ENCODE data around the gene ATP11A.
"Not testable (repeated sequence)": the region's sequence is repeated elsewhere in the genome, so short reads cannot be mapped to it uniquely, and the experiment has no call there.

The ATP11A gene

DNA sequence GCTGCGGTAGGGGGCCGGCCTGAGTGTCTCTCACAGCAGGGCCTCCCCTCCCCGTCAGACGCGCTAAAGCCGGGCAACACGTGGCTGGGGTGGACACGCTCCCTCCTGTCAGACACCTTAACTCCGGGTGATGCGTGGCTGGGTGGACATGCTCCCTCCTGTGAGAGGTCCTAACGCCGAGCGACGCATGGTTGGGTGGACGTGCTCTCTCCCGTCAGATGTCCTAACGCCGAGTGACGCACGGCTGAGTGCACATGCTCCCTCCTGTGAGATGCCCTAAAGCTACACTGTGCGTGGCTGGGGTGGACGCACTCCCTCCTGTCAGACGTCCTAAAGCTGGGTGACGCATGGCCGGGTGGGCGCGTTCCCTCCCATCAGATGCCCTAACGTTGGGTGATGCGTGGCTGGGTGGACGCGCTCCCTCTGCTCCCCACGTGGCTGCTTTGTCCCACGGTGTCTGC, 153.1 kb downstream of the ATP11A start:
- DNase-seq: no peak

DNA sequence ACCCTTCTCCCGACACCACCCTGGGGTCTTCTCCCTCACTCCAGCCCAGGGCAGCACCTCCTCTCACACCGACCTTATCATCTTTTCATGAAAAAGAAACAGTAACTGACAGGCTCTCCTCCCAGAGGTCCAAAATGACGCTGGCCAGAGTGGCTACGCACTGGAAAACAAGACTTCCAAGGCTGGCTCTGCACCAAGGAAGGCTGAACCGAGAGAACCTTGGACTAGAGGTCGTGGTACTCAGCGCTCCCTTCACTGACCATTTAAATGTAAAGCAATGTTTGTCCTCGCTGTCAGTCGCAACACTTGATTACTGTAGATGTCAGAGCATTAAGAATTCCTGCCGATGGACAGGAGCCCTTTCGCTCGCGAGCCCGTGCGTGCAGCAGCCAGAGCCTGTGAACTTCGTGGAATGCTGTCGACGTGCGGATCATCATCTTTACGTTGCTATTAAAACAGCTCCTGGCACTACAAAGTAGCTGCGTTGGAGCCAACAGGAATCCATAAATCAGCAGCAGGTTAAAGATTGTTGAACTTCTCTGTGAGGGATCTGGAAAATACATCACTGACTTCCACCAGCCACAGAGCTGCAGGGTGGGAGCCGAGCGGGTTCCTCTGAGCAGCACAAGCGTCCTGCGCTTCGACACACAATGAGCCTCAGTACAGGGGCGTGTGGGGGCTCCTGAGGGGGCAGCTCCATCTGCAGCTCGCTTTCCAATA, 153.7 kb downstream of the ATP11A start:
- DNase-seq: no peak

DNA sequence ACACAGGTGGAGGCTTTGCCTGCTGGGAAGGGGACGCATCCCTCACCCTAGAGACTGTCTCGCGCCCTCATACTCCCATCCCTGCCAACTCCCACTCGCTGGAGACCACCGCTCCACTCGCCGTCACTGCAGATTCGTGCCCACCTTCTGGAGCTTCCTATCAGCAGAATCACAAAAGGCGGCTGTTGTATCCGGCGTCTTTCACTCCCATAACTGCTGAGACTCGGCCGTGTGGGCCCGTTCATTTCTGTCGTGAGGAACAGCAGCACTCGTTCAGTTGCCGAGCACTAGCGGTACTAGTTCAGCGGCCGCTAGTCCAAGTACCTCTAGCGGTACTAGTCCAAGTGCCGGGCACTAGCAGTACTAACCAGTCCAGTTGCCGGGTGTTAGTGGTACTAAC, 154.6 kb downstream of the ATP11A start:
- DNase-seq: no peak

DNA sequence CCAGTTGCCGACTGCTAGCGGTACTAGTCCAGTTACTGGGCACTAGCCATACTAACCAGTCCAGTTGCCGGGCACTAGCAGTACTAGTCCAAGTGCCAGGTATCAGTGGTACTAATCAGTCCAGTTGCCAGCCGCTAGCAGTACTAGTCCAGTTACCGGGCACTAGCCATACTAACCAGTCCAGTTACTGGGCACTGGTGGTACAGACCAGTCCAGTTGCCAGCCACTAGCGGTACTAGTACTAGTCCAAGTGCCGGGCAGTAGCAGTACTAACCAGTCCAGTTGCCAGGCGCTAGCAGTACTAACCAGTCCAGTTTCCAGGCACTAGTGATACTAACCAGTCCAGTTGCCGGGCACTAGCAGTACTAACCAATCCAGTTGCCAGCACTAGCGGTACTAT, 155.0 kb downstream of the ATP11A start:
- DNase-seq: no peak

DNA sequence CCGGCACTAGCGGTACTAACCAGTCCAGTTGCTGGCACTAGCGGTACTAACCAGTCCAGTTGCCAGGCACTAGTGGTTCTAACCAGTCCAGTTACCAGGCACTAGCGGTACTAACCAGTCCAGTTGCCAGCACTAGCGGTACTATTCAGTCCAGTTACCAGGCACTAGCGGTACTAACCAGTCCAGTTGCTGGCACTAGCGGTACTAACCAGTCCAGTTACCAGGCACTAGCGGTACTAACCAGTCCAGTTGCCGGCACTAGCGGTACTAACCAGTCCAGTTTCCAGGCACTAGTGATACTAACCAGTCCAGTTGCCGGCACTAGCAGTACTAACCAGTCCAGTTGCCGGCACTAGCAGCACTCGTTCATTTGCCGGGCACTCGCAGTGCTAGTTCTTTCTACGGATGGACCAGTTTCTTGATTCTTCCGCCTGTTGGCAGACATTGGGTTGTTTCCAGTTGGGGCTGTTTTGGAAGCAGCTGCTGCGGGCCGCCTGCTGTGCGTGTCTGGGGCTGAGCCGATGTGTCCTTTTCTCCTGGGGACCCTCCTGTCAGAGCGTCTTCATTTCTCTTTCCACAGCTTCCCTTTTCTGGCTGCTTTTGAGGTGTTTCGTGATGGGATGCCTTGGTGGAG, 155.8 kb downstream of the ATP11A start:
- DNase-seq: no peak

DNA sequence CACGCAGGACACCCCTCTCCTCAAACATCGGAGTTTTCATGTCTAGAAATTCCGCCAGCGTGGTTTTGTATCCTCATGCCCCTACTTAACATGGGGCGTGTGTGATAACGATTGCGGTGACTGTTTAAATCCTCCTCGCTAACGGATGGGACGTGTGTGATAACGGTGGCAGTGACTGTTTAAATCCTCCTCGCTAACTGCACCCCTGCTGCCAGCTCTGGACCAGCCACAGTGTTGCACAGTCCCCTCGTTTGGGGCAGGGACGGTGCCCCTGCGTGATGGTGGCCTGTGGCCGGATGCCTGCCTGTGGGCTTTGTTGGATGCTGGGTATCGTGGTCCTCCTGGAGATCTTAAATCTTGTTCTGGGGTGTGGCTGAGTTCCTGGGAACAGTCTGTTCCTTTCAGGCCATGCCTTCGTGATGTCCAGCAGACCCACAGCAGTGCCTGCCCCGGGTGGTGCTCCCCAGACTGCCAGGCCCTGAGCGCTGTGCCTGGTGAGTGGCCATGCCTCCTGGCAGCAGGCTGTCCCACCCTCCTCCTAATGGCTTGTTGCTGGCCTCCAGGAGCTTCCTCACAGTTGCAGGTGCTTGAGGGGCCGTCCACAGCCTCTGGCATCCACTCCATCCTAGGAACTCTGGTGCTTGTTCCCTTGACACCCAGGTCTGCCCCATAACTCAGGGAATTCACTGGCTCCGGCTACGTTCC, 156.7 kb downstream of the ATP11A start:
- DNase-seq: no peak

DNA sequence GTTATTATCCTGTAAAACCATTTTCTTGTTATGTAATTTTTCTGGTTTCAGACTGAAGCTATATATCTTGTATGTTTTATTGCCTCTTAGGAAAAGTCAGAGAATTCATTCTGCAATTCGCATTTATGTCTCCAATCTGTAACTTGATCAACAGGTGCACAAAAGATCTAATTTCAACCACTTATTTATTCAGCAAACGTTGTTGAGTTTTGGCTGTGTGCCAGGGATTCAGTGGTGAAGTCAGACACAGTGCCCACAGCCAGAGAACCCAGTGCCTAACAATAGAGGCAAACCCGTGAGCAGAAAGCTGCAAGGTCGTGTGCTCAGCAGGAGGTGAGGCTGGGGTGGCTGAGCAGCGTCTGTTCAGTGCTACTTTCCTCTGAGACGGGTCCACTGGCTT, 159.7 kb downstream of the ATP11A start:
- no peak for DNase-seq

DNA sequence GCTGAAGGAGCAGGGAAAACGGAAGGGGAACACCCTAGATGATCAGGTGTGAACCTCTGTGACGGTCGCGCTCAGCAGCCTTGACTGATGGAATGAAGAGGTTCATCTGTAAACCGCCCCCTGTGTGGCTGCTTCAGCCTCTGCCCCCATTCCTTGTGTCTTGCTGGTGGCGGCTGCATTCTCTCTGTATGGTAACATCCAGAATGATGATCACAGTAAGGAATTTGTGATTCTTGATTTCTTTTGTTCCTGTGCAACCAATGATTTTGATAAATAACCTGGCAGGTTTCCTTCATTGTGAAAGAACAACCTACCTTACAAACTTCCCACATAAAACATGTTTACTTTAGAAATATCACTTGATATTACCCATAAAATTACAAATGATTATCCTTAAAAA, 160.4 kb downstream of the ATP11A start:
- no peak for DNase-seq

DNA sequence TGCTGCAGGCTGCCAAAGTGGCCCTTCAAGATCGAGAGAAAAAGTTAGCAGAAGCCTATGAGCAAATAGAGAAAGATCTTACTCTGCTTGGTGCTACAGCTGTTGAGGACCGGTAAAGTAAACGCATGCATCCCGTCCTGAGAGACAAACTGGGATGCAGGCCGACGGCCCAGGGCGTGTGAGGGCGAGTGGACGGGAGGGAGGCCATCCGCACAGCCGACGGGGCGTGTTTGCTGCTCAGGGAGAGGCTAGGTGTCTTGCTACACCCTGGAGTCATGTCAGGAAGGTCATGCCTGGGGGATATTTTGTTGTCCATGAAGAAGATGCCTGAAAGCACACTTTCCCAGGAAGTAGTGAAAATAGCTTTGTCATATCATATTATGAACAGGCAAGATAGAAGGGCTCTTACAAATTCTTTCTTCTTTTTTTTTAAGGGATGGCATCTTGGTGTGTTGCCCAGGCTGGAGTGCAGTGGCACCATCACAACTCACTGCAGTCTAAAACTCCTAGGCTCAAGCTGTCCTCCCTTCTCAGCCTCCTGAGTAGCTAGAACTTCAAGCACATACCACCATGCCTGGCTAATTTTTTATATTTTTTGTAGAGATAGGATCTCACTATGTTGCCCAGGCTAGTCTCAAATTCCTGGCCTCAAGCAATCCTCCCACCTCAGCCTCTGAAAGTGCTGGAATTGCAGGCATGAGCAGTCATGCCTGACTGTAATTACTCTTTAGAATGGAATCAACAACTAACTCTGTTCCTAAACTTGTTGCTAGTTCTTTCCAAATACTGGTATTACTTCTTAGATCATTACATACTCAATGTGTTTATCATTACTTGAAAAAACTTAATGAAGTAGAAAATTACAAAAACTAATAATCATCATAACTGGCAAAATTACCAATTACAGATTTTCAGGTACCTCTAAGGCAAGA, 161.5 kb downstream of the ATP11A start:
- no peak for DNase-seq

DNA sequence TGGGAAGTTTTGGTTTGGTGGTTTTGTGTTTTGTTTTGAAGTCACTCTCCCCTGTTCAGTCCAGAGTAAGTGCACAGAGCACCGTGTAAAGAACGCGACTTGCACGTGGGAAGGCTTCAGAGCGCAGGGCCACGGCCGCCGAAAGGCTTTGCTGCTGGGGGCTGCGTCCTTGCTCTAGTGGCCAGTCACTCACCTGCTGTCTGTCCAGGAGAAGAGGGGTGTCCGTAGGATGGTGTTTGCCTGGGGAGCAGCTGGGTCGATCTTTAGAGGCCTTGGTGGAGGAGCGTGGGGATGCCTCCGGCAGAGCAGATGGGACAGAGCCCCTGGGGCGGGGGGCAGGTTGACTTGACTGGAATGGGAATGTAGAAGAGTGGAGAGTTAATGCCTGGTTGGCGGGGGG, 162.6 kb downstream of the ATP11A start:
- no peak for DNase-seq

DNA sequence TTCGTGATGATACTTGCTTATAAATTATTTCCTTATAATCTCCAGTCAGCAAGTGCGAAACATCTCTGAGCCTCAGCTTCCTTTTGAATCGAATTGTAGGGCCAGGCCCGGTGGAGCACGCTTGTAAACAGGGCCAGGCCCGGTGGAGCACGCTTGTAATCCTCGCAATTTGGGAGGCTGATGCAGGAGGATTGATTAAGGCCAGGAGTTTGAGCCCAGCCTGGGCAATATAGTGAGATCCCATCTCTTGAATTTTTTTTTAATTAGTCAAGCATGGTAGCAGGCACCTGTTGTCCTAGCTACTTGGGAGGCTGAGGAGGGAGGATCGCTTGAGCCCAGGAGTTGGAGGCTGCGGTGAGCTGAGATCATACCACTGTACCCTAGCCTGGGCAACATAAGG, 163.0 kb downstream of the ATP11A start:
- DNase-seq: no peak

DNA sequence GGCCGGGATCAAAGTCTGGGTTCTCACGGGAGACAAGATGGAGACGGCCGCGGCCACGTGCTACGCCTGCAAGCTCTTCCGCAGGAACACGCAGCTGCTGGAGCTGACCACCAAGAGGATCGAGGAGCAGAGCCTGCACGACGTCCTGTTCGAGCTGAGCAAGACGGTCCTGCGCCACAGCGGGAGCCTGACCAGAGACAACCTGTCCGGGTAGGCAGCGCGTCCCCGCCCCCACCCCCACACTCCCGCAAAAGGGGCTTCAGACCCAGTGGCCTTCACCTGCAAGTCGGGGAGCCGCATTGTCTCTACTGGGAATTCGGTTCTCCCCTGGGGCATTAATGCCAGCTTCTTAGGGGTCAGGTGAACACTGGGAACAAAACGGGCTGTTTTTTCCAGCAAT, 164.5 kb downstream of the ATP11A start:
- DNase-seq: no peak

DNA sequence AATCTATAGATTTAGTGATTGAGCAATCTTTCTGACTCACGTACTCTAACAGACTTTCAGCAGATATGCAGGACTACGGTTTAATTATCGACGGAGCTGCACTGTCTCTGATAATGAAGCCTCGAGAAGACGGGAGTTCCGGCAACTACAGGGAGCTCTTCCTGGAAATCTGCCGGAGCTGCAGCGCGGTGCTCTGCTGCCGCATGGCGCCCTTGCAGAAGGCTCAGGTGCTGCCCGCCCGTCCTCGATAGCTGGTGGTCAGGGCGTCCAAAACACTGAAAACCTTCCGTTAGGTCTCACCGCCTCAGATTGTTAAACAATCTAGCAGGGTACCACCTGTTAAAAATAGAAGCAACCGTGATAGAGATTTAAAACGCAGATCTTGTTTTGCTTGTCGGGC, 166.0 kb downstream of the ATP11A start:
- no peak for DNase-seq

DNA sequence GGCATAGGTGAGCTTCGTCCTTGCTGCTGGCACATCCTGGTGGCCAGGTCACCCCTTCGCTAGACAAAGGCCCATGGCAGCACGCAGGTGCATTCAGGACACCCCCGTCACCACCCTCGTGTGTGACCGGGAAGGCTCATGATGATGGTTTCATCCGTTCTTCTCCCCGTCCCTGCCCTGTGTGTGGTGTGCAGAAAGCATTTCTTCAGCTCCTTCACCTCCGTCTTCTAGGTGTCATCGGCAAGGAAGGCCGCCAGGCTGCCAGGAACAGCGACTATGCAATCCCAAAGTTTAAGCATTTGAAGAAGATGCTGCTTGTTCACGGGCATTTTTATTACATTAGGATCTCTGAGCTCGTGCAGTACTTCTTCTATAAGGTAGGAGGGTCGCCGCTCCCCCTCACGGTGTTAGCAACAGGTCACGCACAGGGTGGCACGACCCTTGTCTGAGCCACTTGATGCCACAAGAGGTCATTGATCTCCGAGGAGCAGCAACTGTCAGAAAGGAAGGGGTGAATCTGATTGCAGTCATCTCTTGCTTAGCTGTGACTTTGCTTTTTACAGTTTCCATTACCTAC, 168.2 kb downstream of the ATP11A start:
- DNase-seq: no peak

DNA sequence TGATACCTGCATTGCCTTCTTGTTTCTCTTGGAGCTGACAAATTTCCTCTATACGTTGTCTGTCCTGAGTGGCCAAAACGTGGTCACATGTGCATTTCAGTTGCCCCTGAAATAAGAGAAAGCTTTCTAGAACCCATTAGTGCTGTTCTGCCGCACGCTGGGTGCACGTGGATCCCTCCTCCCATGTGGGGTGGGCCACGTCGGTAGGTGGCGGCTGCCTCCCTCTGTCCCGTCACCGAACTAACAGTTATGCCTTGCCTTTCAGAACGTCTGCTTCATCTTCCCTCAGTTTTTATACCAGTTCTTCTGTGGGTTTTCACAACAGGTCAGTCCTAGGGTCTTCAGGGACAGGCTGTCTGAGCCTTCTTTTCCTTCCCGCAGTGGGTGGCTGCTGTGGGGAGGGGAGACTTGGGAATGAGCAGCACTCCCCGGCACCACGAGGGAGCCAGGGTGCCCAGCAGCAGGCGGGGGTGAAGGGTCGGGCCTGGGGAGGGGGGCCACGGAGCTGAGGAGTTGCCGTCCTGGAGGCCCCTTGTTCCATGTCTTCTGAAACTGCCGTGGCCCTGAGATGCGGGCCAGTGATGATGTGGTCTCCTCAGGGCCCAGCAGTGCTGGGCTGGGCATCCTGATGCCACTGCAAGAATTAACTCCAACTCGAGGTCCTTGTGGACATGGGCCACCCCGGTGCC, 169.4 kb downstream of the ATP11A start:
- DNase-seq: no peak

DNA sequence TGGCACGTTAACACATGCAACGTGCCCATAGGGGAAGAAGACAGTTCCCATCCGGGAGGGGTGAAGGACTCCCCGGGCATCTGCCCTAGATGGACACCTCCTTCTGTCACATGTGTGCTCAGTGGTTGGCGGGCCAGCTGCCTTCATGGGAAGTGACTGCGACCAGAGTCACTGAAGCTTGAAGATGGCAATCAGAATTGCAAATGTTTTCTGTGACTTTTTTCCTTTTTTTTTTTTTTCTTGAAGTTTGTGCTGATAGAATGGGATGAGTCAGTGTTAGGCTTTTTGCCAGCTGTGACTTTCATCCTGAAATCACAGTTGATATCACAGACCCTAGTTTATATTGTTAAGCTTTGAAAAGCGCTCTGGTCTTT, 170.0 kb downstream of the ATP11A start:
- DNase-seq: no peak

DNA sequence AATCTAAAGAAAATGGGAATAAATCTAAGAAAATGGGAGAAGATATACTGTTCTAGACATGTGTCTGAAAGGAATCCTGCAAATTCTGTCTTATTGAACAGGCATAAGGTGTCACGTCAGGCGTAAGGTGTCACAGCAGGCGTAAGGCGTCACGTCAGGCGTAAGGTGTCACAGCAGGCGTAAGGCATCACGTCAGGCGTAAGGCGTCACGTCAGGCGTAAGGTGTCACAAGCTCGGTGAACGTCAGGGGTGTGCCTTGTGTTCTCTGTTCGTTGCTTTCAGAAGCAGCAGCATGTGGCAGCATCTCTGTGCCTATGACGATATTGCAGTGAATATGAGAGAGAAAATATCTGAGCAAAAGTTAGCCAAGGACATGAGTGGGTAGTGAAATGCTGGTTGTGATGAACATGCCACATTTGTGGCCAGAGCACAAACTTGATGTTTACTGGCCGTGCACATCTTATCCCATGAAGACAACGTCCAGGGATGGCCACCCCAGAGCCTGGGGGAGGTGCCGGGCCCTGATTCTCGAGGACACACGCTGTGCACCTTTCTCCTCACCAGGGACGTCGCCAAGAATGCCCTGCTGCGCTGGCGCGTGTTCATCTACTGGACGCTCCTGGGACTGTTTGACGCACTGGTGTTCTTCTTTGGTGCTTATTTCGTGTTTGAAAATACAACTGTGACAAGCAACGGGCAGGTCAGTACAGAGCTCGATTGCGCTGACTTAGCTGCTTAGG, 172.2 kb downstream of the ATP11A start:
- DNase-seq: no peak

DNA sequence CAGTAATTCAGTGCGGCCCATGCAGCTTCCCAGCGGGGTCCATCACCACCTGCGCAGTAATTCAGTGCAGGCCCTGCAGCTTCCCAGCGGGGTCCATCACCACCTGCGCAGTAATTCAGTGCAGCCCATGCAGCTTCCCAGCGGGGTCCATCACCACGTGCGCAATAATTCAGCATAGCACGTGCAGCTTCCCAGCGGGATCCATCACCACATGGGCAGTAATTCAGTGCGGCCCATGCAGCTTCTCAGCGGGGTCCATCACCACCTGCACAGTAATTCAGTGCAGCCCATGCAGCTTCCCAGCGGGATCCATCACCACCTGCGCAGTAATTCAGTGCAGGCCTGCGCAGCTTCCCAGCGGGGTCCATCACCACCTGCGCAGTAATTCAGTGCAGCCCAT, 173.5 kb downstream of the ATP11A start:
- not testable (repeated sequence) for DNase-seq

DNA sequence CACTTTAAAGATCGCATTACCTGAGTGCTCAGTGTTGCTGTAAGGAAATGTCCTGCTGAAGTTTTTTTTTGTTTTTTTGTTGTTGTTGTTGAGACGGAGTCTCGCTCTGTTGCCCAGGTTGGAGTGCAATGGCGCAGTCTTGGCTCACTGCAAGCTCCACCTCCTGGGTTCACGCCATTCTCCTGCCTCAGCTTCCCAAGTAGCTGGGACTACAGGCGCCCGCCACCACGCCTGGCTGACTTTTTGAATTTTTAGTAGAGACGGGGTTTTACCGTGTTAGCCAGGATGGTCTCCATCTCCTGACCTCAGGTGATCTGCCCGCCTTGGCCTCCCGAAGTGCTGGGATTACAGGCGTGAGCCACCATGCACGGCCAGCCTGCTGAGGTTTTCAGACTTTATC, 175.6 kb downstream of the ATP11A start:
- not testable (repeated sequence) for DNase-seq

DNA sequence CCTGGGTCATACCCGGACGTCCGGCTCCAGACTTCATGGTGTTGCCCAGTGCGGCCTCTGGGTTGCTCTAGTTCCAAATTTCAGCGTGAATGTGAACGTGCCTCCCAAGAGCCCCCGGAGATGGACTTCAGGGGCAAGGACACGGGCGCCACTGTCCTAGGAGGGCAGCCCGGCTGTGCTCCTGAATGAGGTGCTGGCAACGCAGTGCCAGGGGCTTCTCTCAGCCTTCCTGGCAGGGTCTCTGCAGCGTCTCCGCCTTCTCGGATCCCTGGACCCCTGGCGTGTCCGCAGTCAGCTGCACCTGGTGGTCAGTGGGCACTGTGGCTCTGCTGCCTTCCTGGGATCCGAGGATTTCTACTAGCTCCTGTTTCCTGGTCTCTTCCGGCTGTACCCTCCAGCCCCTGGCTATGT, 177.5 kb downstream of the ATP11A start:
- no peak for DNase-seq

DNA sequence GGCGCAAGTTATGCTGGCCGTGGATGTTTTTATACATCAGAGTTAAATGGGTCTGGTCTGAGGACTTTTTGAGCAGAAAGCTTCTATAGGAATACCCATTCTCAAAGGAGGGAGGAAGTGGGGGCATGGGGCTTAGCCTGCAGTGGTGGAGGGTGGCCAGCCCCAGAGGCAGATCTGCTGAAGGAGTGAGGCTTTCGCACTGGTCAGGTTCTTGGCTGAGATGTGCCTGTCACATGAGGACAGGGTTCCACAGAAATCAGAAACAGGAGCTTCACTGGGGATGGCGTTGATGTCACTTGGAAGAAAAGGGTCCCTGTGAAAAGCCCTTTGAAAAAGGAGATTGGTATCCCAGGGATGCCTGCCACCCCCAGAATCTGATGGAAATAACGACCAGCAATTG, 178.5 kb downstream of the ATP11A start:
- no peak for DNase-seq
